Measurements from ENCODE around the gene NIFK. TPM values are rescaled to one million over a fixed set of nuclear protein-coding genes. Genes with fewer than 3 reads are reported as not detected.

Gene NIFK
- total and polyA plus RNA-seq, 3 experiments from 2014 or later = 54.4 to 169 (median 167) TPM

GRCh38 chr2:121689356-121689755 is 47.3 kb downstream of the NIFK start:
- Mint-ChIP-seq H3K9me3 (peaks cover 0 to 2% (median 2%) of the 10 kb centered on the region in 5 donors), H3K36me3 (peaks cover 0 to 2% (median under 1%) of the 10 kb centered on the region in 3 donors), H3K4me3 (no peak overlapping the region), H3K4me1 (peaks cover 0 to 10% (median 6%) of the 10 kb centered on the region in 3 donors), H3K27ac (peak overlapping the region in 3 of 8 donors; percentile 9 to 85 (median 72)), H3K27me3 (peaks cover 0 to 4% of the 10 kb centered on the region in 2 donors)
- Histone ChIP-seq H3K27me3 (ENCODE audit: insufficient read depth, low read length, poor library complexity, severe bottlenecking) (no peaks in the 10 kb centered on the region), H3K9me3 (ENCODE audit: low read length) (no peaks in the 10 kb centered on the region), H3K4me1 (ENCODE audit: insufficient read depth, low read length) (no peaks in the 10 kb centered on the region), H3K4me3 (ENCODE audit: low read length) (no peak overlapping the region), H3K27ac (ENCODE audit: low read depth, low read length) (no peak overlapping the region), H3K36me3 (ENCODE audit: insufficient read depth, low read length) (no peaks in the 10 kb centered on the region)
- ChIA-PET POLR2A (interaction anchor here (0.5 kb wide), 1 partner anchor 45 kb away, joined by 4 read pairs; no protein-coding TSS in a partner anchor), CTCF (interaction anchor here (1.3 to 1.9 kb wide), 2 partner anchors 10 to 37 kb away, joined by 3 to 4 read pairs; no protein-coding TSS in a partner anchor)
- no peak for DNase-seq

- Histone ChIP-seq H3K27ac (ENCODE audit: low read depth, low read length) (no peak overlapping the region), H3K9me3 (ENCODE audit: low read length) (no peaks in the 10 kb centered on the region), H3K4me3 (ENCODE audit: low read length) (no peak overlapping the region), H3K27me3 (ENCODE audit: insufficient read depth, low read length, poor library complexity, severe bottlenecking) (no peaks in the 10 kb centered on the region), H3K36me3 (ENCODE audit: insufficient read depth, low read length) (no peaks in the 10 kb centered on the region), H3K4me1 (ENCODE audit: insufficient read depth, low read length) (no peaks in the 10 kb centered on the region)
- DNase-seq = no peak
- Mint-ChIP-seq H3K4me1 (peaks cover 0 to 10% (median 6%) of the 10 kb centered on the region in 3 donors), H3K9me3 (peaks cover 4 to 7% (median 6%) of the 10 kb centered on the region in 5 donors), H3K4me3 (no peak overlapping the region), H3K27me3 (peaks cover 0 to 4% of the 10 kb centered on the region in 2 donors), H3K27ac (peak overlapping the region in 3 of 8 donors; percentile 2 to 86 (median 72)), H3K36me3 (peaks cover 0 to 6% (median 2%) of the 10 kb centered on the region in 3 donors)
- CTCF ChIA-PET = interaction anchor here (1.9 kb wide), 1 partner anchor 10 kb away, joined by 4 read pairs; no protein-coding TSS in a partner anchor
- POLR2A ChIA-PET = interaction anchor here (0.5 kb wide), 1 partner anchor 44 kb away, joined by 4 read pairs; no protein-coding TSS in a partner anchor
Measured at GRCh38 chr2:121688820-121689219, 47.9 kb downstream of the NIFK start.

GRCh38 chr2:121686902-121687301 is 49.8 kb downstream of the NIFK start:
- no peak for DNase-seq
- H3K4me1 Mint-ChIP-seq = peaks cover 0 to 10% (median 6%) of the 10 kb centered on the region in 3 donors
- no peaks in the 10 kb centered on the region for H3K4me1 ChIP-seq (ENCODE audit: insufficient read depth, low read length)
- H3K9me3 Mint-ChIP-seq = peaks cover 11 to 25% (median 20%) of the 10 kb centered on the region in 5 donors
- CTCF ChIA-PET = no interaction called here
- H3K27ac ChIP-seq (ENCODE audit: low read depth, low read length) = no peak overlapping the region
- no peaks in the 10 kb centered on the region for H3K27me3 ChIP-seq (ENCODE audit: insufficient read depth, low read length, poor library complexity, severe bottlenecking)
- no peaks in the 10 kb centered on the region for H3K36me3 ChIP-seq (ENCODE audit: insufficient read depth, low read length)
- peak overlapping the region in 2 of 8 donors; percentile 8 to 92 for H3K27ac Mint-ChIP-seq
- peaks cover 13% of the 10 kb centered on the region for H3K9me3 ChIP-seq (ENCODE audit: low read length)
- H3K27me3 Mint-ChIP-seq = peaks cover 0 to 4% of the 10 kb centered on the region in 2 donors
- H3K36me3 Mint-ChIP-seq = peaks cover 0 to 15% (median 2%) of the 10 kb centered on the region in 3 donors
- no peak overlapping the region for H3K4me3 Mint-ChIP-seq
- no peak overlapping the region for H3K4me3 ChIP-seq (ENCODE audit: low read length)
- POLR2A ChIA-PET = no interaction called here

- peaks cover 0 to 4% of the 10 kb centered on the region in 2 donors for H3K27me3 Mint-ChIP-seq
- Histone ChIP-seq H3K4me1 (ENCODE audit: insufficient read depth, low read length) (no peaks in the 10 kb centered on the region), H3K9me3 (ENCODE audit: low read length) (peaks cover 16% of the 10 kb centered on the region), H3K36me3 (ENCODE audit: insufficient read depth, low read length) (no peaks in the 10 kb centered on the region), H3K27ac (ENCODE audit: low read depth, low read length) (no peak overlapping the region), H3K4me3 (ENCODE audit: low read length) (no peak overlapping the region), H3K27me3 (ENCODE audit: insufficient read depth, low read length, poor library complexity, severe bottlenecking) (no peaks in the 10 kb centered on the region)
- CTCF ChIA-PET = no interaction called here
- peaks cover 0 to 15% (median 6%) of the 10 kb centered on the region in 3 donors for H3K36me3 Mint-ChIP-seq
- H3K9me3 Mint-ChIP-seq = peaks cover 18 to 32% (median 27%) of the 10 kb centered on the region in 5 donors
- POLR2A ChIA-PET = no interaction called here
- no peak overlapping the region for H3K27ac Mint-ChIP-seq
- H3K4me1 Mint-ChIP-seq = peaks cover 0 to 10% (median 6%) of the 10 kb centered on the region in 3 donors
- no peak for DNase-seq
- H3K4me3 Mint-ChIP-seq = no peak overlapping the region
Measured at GRCh38 chr2:121686218-121686617, 50.5 kb downstream of the NIFK start.

GRCh38 chr2:121682396-121683298 is 54.0 kb downstream of the NIFK start:
- no peak overlapping the region for H3K4me3 ChIP-seq (ENCODE audit: low read length)
- POLR2A ChIA-PET = interaction anchor here (0.6 kb wide), 1 partner anchor 46 kb away, joined by 3 read pairs; no protein-coding TSS in a partner anchor
- CTCF ChIA-PET = interaction anchor here (1.2 kb wide), 1 partner anchor 31 kb away, joined by 3 read pairs; no protein-coding TSS in a partner anchor
- Mint-ChIP-seq H3K27ac (peak overlapping the region in 1 of 8 donors; percentile 30), H3K4me3 (no peak overlapping the region), H3K36me3 (peaks cover 0 to 21% (median 6%) of the 10 kb centered on the region in 3 donors), H3K9me3 (peaks cover 30 to 45% (median 40%) of the 10 kb centered on the region in 5 donors), H3K4me1 (peaks cover 0 to 4% (median 3%) of the 10 kb centered on the region in 3 donors), H3K27me3 (peaks cover 0 to 2% of the 10 kb centered on the region in 2 donors)
- no peaks in the 10 kb centered on the region for H3K27me3 ChIP-seq (ENCODE audit: insufficient read depth, low read length, poor library complexity, severe bottlenecking)
- H3K36me3 ChIP-seq (ENCODE audit: insufficient read depth, low read length) = no peaks in the 10 kb centered on the region
- no peak for DNase-seq
- H3K27ac ChIP-seq (ENCODE audit: low read depth, low read length) = no peak overlapping the region
- H3K4me1 ChIP-seq (ENCODE audit: insufficient read depth, low read length) = no peaks in the 10 kb centered on the region
- H3K9me3 ChIP-seq (ENCODE audit: low read length) = peaks cover 16% of the 10 kb centered on the region

- Histone ChIP-seq H3K9me3 (ENCODE audit: low read length) (peaks cover 12% of the 10 kb centered on the region), H3K36me3 (ENCODE audit: insufficient read depth, low read length) (no peaks in the 10 kb centered on the region), H3K27ac (ENCODE audit: low read depth, low read length) (no peak overlapping the region), H3K4me3 (ENCODE audit: low read length) (no peak overlapping the region), H3K27me3 (ENCODE audit: insufficient read depth, low read length, poor library complexity, severe bottlenecking) (no peaks in the 10 kb centered on the region), H3K4me1 (ENCODE audit: insufficient read depth, low read length) (no peaks in the 10 kb centered on the region)
- no peak overlapping the region for H3K27ac Mint-ChIP-seq
- POLR2A ChIA-PET = no interaction called here
- H3K36me3 Mint-ChIP-seq = peaks cover 0 to 28% (median 4%) of the 10 kb centered on the region in 3 donors
- H3K4me1 Mint-ChIP-seq = peaks cover 0 to 4% (median 3%) of the 10 kb centered on the region in 3 donors
- H3K9me3 Mint-ChIP-seq = peaks cover 34 to 55% (median 45%) of the 10 kb centered on the region in 5 donors
- no peaks in the 10 kb centered on the region for H3K27me3 Mint-ChIP-seq
- no peak for DNase-seq
- H3K4me3 Mint-ChIP-seq = no peak overlapping the region
- CTCF ChIA-PET = no interaction called here
Measured at GRCh38 chr2:121677855-121678254, 58.8 kb downstream of the NIFK start.

Data from CD8-positive, alpha-beta memory T cell (primary cell).